ENCODE measurements around the gene NCOA5.

- no peak for TF ChIP-seq CTCF (IDR thresholded peaks at IDR 0.05)
- no peak for TF ChIP-seq POLR2A (IDR thresholded peaks at IDR 0.05)
Observed at GRCh38 chr20:46031701-46032254, 58.0 kb downstream of the NCOA5 start.

All from body of pancreas (tissue), 4 donors.